CD8-positive, alpha-beta memory T cell (primary cell): ENCODE data around the gene KATNA1. TPM values are rescaled to one million over a fixed set of nuclear protein-coding genes. Genes with fewer than 3 reads are reported as not detected.

Experiments
- CTCF ChIA-PET: fragments of 350-600 bp; sonication (Branson Sonifier 250); formaldehyde crosslinking; loops from one replicate; lab custom pipeline; 2021; ENCODE audit warnings: antibody characterized with exemption; lab: Charles Lee
- POLR2A ChIA-PET: fragments of 350-600 bp; sonication (Branson Sonifier 250); formaldehyde crosslinking; loops from one replicate; lab custom pipeline; 2021; ENCODE audit warnings: antibody characterized with exemption; lab: Charles Lee
- DNase-seq, 5 donors: peaks; one replicate each; pipeline versions ENCODE4 v3.0.0 to v3.0.0-alpha.2; 2020 to 2022; ENCODE audit warnings: mixed read lengths in 1 of 5
- H3K27ac ChIP-seq: one replicate; pipeline ENCODE4 v1.7.0; 2013; ENCODE audit warnings: low read depth, mild to moderate bottlenecking, low read length, moderate library complexity
- H3K27me3 ChIP-seq: 2 replicates; pipeline ENCODE4 v1.7.0; 2013; ENCODE audit warnings: low read length, mild to moderate bottlenecking; ENCODE audit not compliant: insufficient read depth, poor library complexity, severe bottlenecking
- H3K36me3 ChIP-seq: 2 replicates; pipeline ENCODE4 v1.7.0; 2013; ENCODE audit warnings: mild to moderate bottlenecking, low read length, moderate library complexity; ENCODE audit not compliant: insufficient read depth
- H3K4me1 ChIP-seq: 2 replicates; pipeline ENCODE4 v1.7.0; 2013; ENCODE audit warnings: mild to moderate bottlenecking, low read length, moderate library complexity; ENCODE audit not compliant: insufficient read depth
- H3K4me3 ChIP-seq: 2 replicates; pipeline ENCODE4 v1.7.0; 2013; ENCODE audit warnings: mild to moderate bottlenecking, low read length
- H3K9me3 ChIP-seq: 2 replicates; pipeline ENCODE4 v1.7.0; 2013; ENCODE audit warnings: mild to moderate bottlenecking, low read length
- H3K27ac Mint-ChIP-seq, 8 donors: one replicate each; pipeline ENCODE4 v1.8.0; 2020 to 2021; ENCODE audit warnings: mixed read lengths in 8 of 8, mild to moderate bottlenecking in 6 of 8, inconsistent platforms in 3 of 8, moderate library complexity in 3 of 8
- H3K27me3 Mint-ChIP-seq, 2 donors: one replicate each; pipeline ENCODE4 v1.8.0; 2020 to 2021; ENCODE audit warnings: mixed read lengths in 2 of 2, mild to moderate bottlenecking in 1 of 2, moderate library complexity in 1 of 2
- H3K36me3 Mint-ChIP-seq, 3 donors: one replicate each; pipeline ENCODE4 v1.8.0; 2020 to 2021; ENCODE audit warnings: mixed read lengths in 3 of 3, inconsistent platforms in 1 of 3, mild to moderate bottlenecking in 1 of 3
- H3K4me1 Mint-ChIP-seq, 3 donors: one replicate each; pipeline ENCODE4 v1.8.0; 2020 to 2021; ENCODE audit warnings: mixed read lengths in 3 of 3, inconsistent platforms in 1 of 3, mild to moderate bottlenecking in 1 of 3
- H3K4me3 Mint-ChIP-seq, 7 donors: one replicate each; pipeline ENCODE4 v1.8.0; 2020 to 2021; ENCODE audit warnings: mixed read lengths in 7 of 7, mild to moderate bottlenecking in 6 of 7, moderate library complexity in 4 of 7, inconsistent platforms in 2 of 7
- H3K9me3 Mint-ChIP-seq, 5 donors: one replicate each; pipeline ENCODE4 v1.8.0; 2020 to 2022; ENCODE audit warnings: mixed read lengths in 5 of 5, mild to moderate bottlenecking in 3 of 5, moderate library complexity in 2 of 5, inconsistent platforms in 1 of 5
- polyA plus RNA-seq: library from polyadenylated mRNA; unstranded; fragments of 300-500 nt; fragmentation: Illumina TruSeq; gene quantifications from one replicate; pipeline ENCODE4 v1.2.3, GENCODE V29; 2021
- total RNA-seq, 2 experiments: library from RNA; stranded (reverse); gene quantifications; one replicate each; pipeline ENCODE4 v1.2.3, GENCODE V29; 2021

KATNA1 gene
- total and polyA plus RNA-seq, 3 experiments from 2014 or later: 22.0 to 25.7 (median 22.7) TPM

GRCh38 chr6:149559389-149559788 lies 89.1 kb downstream of the KATNA1 start:
- Histone ChIP-seq H3K36me3 (no peaks in the 10 kb centered on the region), H3K27me3 (no peaks in the 10 kb centered on the region), H3K9me3 (no peaks in the 10 kb centered on the region), H3K4me3 (no peak overlapping the region), H3K4me1 (no peaks in the 10 kb centered on the region), H3K27ac (no peak overlapping the region)
- POLR2A ChIA-PET: interaction anchor here (0.6 kb wide), 1 partner anchor 11 kb away, joined by 3 read pairs; no protein-coding TSS in a partner anchor
- Mint-ChIP-seq H3K4me3 (no peak overlapping the region), H3K27me3 (peaks cover 8 to 22% of the 10 kb centered on the region in 2 donors), H3K4me1 (peaks cover 0 to 3% (median 0%) of the 10 kb centered on the region in 3 donors), H3K27ac (no peak overlapping the region), H3K9me3 (no peaks in the 10 kb centered on the region), H3K36me3 (no peaks in the 10 kb centered on the region)
- CTCF ChIA-PET: no interaction called here
- no peak for DNase-seq

GRCh38 chr6:149558029-149558428 lies 90.5 kb downstream of the KATNA1 start:
- Histone ChIP-seq H3K27ac (no peak overlapping the region), H3K36me3 (no peaks in the 10 kb centered on the region), H3K4me3 (no peak overlapping the region), H3K27me3 (no peaks in the 10 kb centered on the region), H3K4me1 (no peaks in the 10 kb centered on the region), H3K9me3 (no peaks in the 10 kb centered on the region)
- no peaks in the 10 kb centered on the region for H3K9me3 Mint-ChIP-seq
- DNase-seq: no peak
- CTCF ChIA-PET: no interaction called here
- no peak overlapping the region for H3K27ac Mint-ChIP-seq
- H3K36me3 Mint-ChIP-seq: no peaks in the 10 kb centered on the region
- no peak overlapping the region for H3K4me3 Mint-ChIP-seq
- POLR2A ChIA-PET: no interaction called here
- H3K27me3 Mint-ChIP-seq: peaks cover 19 to 33% of the 10 kb centered on the region in 2 donors
- H3K4me1 Mint-ChIP-seq: no peaks in the 10 kb centered on the region

- ChIA-PET CTCF (interaction anchor here (2.5 kb wide), 1 partner anchor 13 kb away, joined by 18 read pairs; the partner anchor contains the start of gene GINM1), POLR2A (no interaction called here)
- Histone ChIP-seq H3K27me3 (no peaks in the 10 kb centered on the region), H3K27ac (no peak overlapping the region), H3K4me1 (no peaks in the 10 kb centered on the region), H3K4me3 (no peak overlapping the region), H3K36me3 (no peaks in the 10 kb centered on the region), H3K9me3 (no peaks in the 10 kb centered on the region)
- DNase-seq: no peak
- H3K27me3 Mint-ChIP-seq: peaks cover 15 to 38% of the 10 kb centered on the region in 2 donors
- H3K36me3 Mint-ChIP-seq: no peaks in the 10 kb centered on the region
- H3K4me3 Mint-ChIP-seq: no peak overlapping the region
- H3K9me3 Mint-ChIP-seq: no peaks in the 10 kb centered on the region
- peak overlapping the region in 1 of 8 donors; percentile 62 for H3K27ac Mint-ChIP-seq
- H3K4me1 Mint-ChIP-seq: peaks cover 3 to 4% (median 4%) of the 10 kb centered on the region in 3 donors
These were observed 96.6 kb downstream of the KATNA1 start for GRCh38 chr6:149551920-149552319.

- Mint-ChIP-seq H3K27ac (peak within 1 kb of the TSS; percentile 99 to 100 (median 100)), H3K27me3 (no peaks in the 10 kb centered on the region), H3K4me3 (peak within 1 kb of the TSS; percentile 98 to 100 (median 99)), H3K4me1 (peaks cover 41 to 44% (median 44%) of the 10 kb centered on the region in 3 donors), H3K9me3 (no peaks in the 10 kb centered on the region), H3K36me3 (peaks cover 0 to 29% (median 2%) of the 10 kb centered on the region in 3 donors)
- Histone ChIP-seq H3K27ac (peak within 1 kb of the TSS; percentile 100), H3K9me3 (no peaks in the 10 kb centered on the region), H3K4me3 (peak within 1 kb of the TSS; percentile 100), H3K27me3 (no peaks in the 10 kb centered on the region), H3K4me1 (peaks cover 34% of the 10 kb centered on the region), H3K36me3 (no peaks in the 10 kb centered on the region)
- ChIA-PET CTCF (interaction anchor here (0.6 to 4.6 kb wide), 13 partner anchors 9 to 794 kb away, joined by 3 to 51 read pairs (median 3); partner anchors contain the start of gene GINM1), POLR2A (interaction anchor here (0.6 to 2.7 kb wide), 6 partner anchors 18 to 172 kb away, joined by 3 to 13 read pairs (median 8); partner anchors contain the start of genes GINM1, LATS1 and ZC3H12D)
- peak; percentile 94 to 98 (median 96) for DNase-seq
These were observed 102.6 kb downstream of the KATNA1 start, which contains the start of gene PPIL4 for GRCh38 chr6:149545754-149546471. Gene PPIL4, minus strand, starts transcription at chr6:149546043. Its CDS starts 38 bp downstream, at chr6:149546005.

- Mint-ChIP-seq H3K4me3 (peak overlapping the region; percentile 98 to 100 (median 99)), H3K4me1 (peaks cover 42 to 47% (median 44%) of the 10 kb centered on the region in 3 donors), H3K36me3 (peaks cover 0 to 33% (median 2%) of the 10 kb centered on the region in 3 donors), H3K27ac (peak overlapping the region; percentile 99 to 100 (median 100)), H3K9me3 (no peaks in the 10 kb centered on the region), H3K27me3 (no peaks in the 10 kb centered on the region)
- Histone ChIP-seq H3K4me1 (peaks cover 34% of the 10 kb centered on the region), H3K27ac (peak overlapping the region; percentile 100), H3K4me3 (peak overlapping the region; percentile 100), H3K9me3 (no peaks in the 10 kb centered on the region), H3K36me3 (no peaks in the 10 kb centered on the region), H3K27me3 (no peaks in the 10 kb centered on the region)
- POLR2A ChIA-PET: interaction anchor here (0.6 to 2.7 kb wide), 8 partner anchors 17 to 220 kb away, joined by 3 to 13 read pairs (median 5); partner anchors contain the start of genes GINM1, LATS1 and ZC3H12D
- peak; percentile 35 to 87 (median 81) for DNase-seq
- CTCF ChIA-PET: interaction anchor here (0.6 to 4.6 kb wide), 13 partner anchors 8 to 793 kb away, joined by 3 to 51 read pairs (median 3); partner anchors contain the start of gene GINM1
These were observed 103.2 kb downstream of the KATNA1 start for GRCh38 chr6:149545258-149545753.

Other genes starting within 250 kb of the KATNA1 start
- gene SUMO4, start 248.5 kb downstream of the KATNA1 start, total RNA-seq: 1 to 10 TPM; 3.7 to 3.9 TPM
- 0.48 TPM for gene SUMO4, start 248.5 kb downstream of the KATNA1 start, polyA plus RNA-seq
- gene ZC3H12D, start 163.7 kb downstream of the KATNA1 start, total RNA-seq: 10 to 100 TPM; 83.5 to 84.5 TPM
- 2.5 TPM for gene ZC3H12D, start 163.7 kb downstream of the KATNA1 start, polyA plus RNA-seq
- 10 to 100 TPM; 29.7 to 31.9 TPM for gene PPIL4, start 102.7 kb downstream of the KATNA1 start, total RNA-seq
- 10.7 TPM for gene PPIL4, start 102.7 kb downstream of the KATNA1 start, polyA plus RNA-seq
- 10 to 100 TPM; 20.4 to 20.5 TPM for gene GINM1, start 82.3 kb downstream of the KATNA1 start, total RNA-seq
- 24.7 TPM for gene GINM1, start 82.3 kb downstream of the KATNA1 start, polyA plus RNA-seq
- 10 to 100 TPM; 29.7 to 33.8 TPM for gene LATS1, start 69.4 kb upstream of the KATNA1 start, total RNA-seq
- gene LATS1, start 69.4 kb upstream of the KATNA1 start, polyA plus RNA-seq: 12.7 TPM
- 10 to 100 TPM; 82.3 to 86.2 TPM for gene NUP43, start 97.8 kb upstream of the KATNA1 start, total RNA-seq
- gene NUP43, start 97.8 kb upstream of the KATNA1 start, polyA plus RNA-seq: 6.2 TPM
- 100 to 1,000 TPM; 107 to 108 TPM for gene PCMT1, start 101.0 kb upstream of the KATNA1 start, total RNA-seq
- gene PCMT1, start 101.0 kb upstream of the KATNA1 start, polyA plus RNA-seq: 148 TPM
- gene LRP11, start 215.6 kb upstream of the KATNA1 start, total RNA-seq: 1 to 10 TPM; 5.5 to 5.9 TPM
- gene LRP11, start 215.6 kb upstream of the KATNA1 start, polyA plus RNA-seq: 1.1 TPM
- not detected for gene RAET1E, start 249.4 kb upstream of the KATNA1 start, total RNA-seq
- gene RAET1E, start 249.4 kb upstream of the KATNA1 start, polyA plus RNA-seq: not detected